GM10266 (cell line): ENCODE measurements around the gene FRMD5.

Experiments
- DNase-seq: peaks from one replicate; pipeline ENCODE4 v3.0.0; 2012; ENCODE audit errors: extremely low spot score
- CTCF ChIP-seq: IDR thresholded peaks from 2 replicates; pipeline ENCODE4 v1.5.1; 2012; ENCODE audit warnings: mild to moderate bottlenecking, low read depth; ENCODE audit not compliant: control insufficient read depth, insufficient read depth; ENCODE audit errors: missing control alignments

Gene FRMD5

GRCh38 chr15:44132057-44132456 is 63.0 kb downstream of the FRMD5 start:
- TF ChIP-seq CTCF, result no peak

GRCh38 chr15:44130778-44131177 is 64.3 kb downstream of the FRMD5 start:
- DNase-seq, result no peak
- TF ChIP-seq CTCF, result no peak

More at GRCh38 chr15:44132057-44132456, 63.0 kb downstream of the FRMD5 start:
- no peak for DNase-seq

GRCh38 chr15:44129911-44130310 is 65.2 kb downstream of the FRMD5 start:
- DNase-seq, result no peak
- no peak for TF ChIP-seq CTCF

GRCh38 chr15:44128443-44128842 is 66.6 kb downstream of the FRMD5 start:
- no peak for DNase-seq

GRCh38 chr15:44125879-44126278 is 69.2 kb downstream of the FRMD5 start:
- DNase-seq, result no peak
- no peak for TF ChIP-seq CTCF

More at GRCh38 chr15:44128443-44128842, 66.6 kb downstream of the FRMD5 start:
- TF ChIP-seq CTCF, result no peak

- no peak for DNase-seq
- TF ChIP-seq CTCF, result no peak
Measured at GRCh38 chr15:44102675-44103254, 92.3 kb downstream of the FRMD5 start.

GRCh38 chr15:44101944-44102343 is 93.1 kb downstream of the FRMD5 start:
- no peak for DNase-seq
- TF ChIP-seq CTCF, result no peak
